Activated CD4-positive, alpha-beta T cell treated with anti-CD3 and anti-CD28 coated beads, Interleukin-10, Interleukin-2, amounts not matched to agents 100 ng/mL and 50 ng/mL, durations not matched to agents 16 hours and 8 hours (primary cell): ENCODE measurements around the gene BBS7.

ENCODE experiments used
- DNase-seq: peaks from one replicate; pipeline ENCODE4 v3.0.0-alpha.2; 2020

Gene BBS7

GRCh38 chr4:121869841-121870822 lies at the start of gene BBS7:
Gene BBS7 (minus strand): TSS chr4:121870474. CDS start chr4:121870313, 161 bp downstream.
- peak; percentile 98 for DNase-seq

GRCh38 chr4:121913667-121914066 lies 43.4 kb upstream of the BBS7 start:
- DNase-seq, result no peak

DNA sequence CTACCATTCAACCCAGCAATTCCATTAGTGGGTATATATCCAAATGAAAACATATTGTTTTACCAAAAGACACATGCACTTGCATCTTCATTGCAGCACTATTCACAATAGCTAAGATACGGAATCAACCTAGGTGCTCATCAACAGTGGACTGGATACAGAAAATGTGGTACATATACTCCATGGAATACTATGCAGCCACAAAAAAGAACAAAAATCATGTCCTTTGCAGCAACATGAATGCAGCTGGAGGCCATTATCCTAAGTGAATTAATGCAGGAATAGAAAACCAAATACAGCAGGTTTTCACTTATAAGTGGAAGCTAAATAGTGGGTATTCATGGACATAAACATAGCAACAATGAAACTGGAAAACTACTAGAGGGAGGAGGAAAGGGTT lies 38.1 kb upstream of the BBS7 start:
- no peak for DNase-seq

- peak; percentile 66 for DNase-seq
These were observed 30.1 kb upstream of the BBS7 start for GRCh38 chr4:121900132-121900983.

DNA sequence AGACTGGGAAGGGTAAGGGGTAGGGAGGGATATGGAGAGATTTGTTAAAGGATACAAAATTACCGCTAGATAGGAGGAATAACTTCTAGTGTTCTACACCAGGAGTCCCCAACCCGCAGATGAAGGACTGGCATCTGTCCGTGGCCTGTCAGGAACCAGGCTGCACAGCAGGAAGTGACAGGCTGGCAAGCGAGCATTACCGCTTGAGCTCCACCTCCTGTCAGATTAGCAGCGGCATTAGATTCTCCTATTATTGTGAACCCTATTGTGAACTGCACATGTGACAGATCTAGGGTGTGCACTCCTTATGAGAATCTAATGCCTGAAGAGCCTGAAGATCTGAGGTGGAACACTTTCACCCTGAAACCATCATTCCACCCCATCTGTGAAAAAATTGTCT lies 27.9 kb upstream of the BBS7 start:
- peak; percentile 31 for DNase-seq

DNA sequence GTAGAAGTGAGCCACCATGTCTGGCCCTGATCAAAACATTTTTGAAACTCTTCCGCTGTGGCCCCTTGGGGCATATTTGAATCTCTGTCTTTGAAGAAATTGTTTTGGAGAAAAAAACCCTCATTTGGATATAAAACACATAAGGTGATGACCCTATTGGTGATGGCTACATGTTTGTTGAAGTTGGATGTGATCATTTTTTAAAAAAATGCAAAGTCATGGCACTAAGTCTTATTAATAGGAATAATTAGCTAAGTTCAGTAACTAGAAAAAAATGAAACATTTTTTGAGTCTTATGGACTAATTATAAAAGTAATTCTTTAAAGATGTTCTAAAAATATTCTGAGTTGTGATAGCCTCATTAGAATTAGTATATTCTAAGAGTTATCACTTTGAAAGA lies 17.9 kb upstream of the BBS7 start:
- DNase-seq, result no peak

GRCh38 chr4:121885115-121885514 lies 14.8 kb upstream of the BBS7 start:
- DNase-seq, result no peak

DNA sequence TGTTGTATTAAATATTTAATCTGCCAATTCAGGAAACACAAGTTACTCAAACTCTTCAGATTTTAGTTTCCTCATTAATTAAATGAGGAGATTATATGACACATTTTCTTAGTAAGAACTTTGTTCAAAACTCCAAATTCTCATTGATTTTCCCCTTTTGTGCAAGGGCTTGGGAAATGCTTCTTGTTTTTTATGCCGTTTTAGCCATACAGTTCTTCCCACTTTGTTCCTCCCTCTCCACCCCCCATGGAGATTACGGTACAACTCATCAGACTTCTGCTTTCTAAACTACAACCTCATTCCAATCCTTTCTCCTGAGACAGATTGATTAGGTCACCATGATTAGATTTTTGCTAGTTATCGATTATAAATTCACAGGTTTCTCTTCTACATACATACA lies 10.9 kb upstream of the BBS7 start:
- DNase-seq, result no peak

- no peak for DNase-seq
These were observed 8.9 kb upstream of the BBS7 start for GRCh38 chr4:121879135-121879534.

- DNase-seq, result no peak
These were observed 6.9 kb upstream of the BBS7 start for GRCh38 chr4:121877041-121877773.

DNA sequence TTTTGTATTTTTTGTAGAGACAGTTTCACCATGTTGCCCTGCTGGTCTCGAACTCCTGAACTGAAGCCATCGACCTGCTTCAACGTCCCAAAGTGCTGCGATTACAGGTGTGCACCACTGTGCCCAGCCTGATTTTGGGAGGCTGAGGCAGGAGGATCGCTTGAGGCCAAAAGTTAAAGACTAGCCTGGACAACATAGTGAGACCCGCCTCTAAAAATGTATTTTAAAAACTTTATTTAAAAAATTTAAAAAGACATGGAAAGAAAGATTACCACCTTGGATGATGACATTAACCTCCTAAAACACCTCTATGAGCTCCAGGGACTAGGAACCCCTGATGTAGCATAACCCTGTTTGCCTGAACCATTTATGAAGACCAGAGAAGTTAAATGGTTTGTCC lies 5.8 kb upstream of the BBS7 start:
- DNase-seq, result no peak

DNA sequence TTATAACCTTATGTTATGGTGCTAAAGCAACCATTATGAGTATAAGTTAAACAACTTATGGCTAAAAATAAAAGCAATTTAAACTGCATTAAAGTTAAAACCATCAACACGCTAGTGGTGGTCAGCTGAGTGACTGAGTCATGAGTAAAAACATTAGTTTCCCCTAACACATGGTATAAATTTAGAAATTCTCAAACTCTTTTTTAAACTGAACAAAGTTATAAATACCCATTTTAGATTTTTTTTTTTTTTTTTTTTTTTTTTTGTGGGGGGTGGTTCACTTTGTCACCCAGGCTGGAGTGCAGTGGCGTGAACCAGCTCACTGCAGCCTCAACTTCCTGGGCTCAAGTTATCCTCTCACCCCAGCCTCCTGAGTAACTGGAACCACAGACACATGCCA lies 5.4 kb upstream of the BBS7 start:
- DNase-seq, result no peak

- no peak for DNase-seq
These were observed 3.3 kb upstream of the BBS7 start for GRCh38 chr4:121873604-121874003.

- no peak for DNase-seq
These were observed 6.5 kb downstream of the BBS7 start for GRCh38 chr4:121863799-121864198.

- DNase-seq, result no peak
These were observed 8.8 kb downstream of the BBS7 start for GRCh38 chr4:121861426-121861825.

- no peak for DNase-seq
These were observed 10.2 kb downstream of the BBS7 start for GRCh38 chr4:121860121-121860520.

DNA sequence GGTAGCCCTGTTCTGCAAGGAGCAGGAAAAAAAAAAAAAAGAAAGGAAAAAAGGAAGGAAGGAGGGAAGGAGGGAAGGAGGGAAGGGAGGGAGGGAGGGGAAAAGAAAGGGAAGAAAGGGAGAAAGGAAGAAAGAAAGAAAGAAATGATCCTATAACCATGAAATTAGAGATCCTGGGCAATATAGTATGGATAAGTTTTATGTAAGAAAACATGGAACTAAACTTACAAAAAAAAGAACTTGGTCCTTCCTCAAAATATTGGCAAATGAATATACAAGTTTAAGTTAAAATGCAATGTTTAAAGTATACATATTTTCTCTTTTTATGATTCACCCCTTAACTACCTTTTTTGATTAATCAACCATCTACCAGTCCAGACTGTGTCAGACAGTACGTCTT lies 18.9 kb downstream of the BBS7 start:
- DNase-seq, result no peak

GRCh38 chr4:121846662-121847061 lies 23.6 kb downstream of the BBS7 start:
- peak; percentile 11 for DNase-seq

- DNase-seq, result no peak
These were observed 27.4 kb downstream of the BBS7 start for GRCh38 chr4:121842862-121843261.

GRCh38 chr4:121838136-121838535 lies 32.1 kb downstream of the BBS7 start:
- no peak for DNase-seq

- DNase-seq, result no peak
These were observed 40.8 kb downstream of the BBS7 start for GRCh38 chr4:121829511-121829910.

DNA sequence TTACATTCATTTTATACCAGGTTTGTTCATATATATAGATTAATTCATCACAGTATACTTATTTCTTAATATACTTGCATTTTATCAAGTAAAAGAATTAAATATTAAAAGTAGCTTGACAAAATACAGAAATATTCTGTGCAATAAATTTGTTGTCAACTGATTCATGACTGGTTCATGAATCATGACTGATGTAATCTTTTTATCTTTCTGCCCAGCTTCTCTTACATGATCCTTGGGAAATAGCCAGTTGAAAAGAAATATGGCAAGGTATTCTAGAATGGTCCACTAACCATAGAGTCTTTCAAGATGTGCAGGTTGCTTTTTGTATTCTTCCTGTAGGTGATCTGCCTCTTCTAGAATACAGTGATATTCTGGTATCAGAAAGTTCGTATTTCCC lies 42.4 kb downstream of the BBS7 start:
- DNase-seq, result no peak

- DNase-seq, result no peak
These were observed 45.3 kb downstream of the BBS7 start for GRCh38 chr4:121824950-121825349.
